Measurements from ENCODE around the gene AKR1E2.

DNA sequence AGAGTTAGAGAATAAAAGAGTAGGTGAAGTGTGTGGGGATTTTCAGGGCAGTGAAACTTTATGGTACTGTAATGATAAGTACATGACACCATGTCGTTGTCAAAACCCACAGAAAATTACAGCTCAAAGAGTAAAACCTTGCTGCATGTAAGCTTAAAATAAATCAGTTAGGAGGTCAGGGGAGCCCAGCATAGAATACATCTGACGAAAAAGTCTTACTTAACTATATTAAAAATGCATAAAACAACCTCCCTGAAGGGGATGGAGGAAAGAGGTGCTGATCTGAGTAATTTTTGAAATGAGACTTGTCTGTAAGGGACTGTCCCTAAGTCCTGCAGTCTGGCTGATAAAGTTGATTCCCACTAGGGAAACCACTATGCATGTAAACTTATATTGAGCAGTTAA lies 49.8 kb upstream of the AKR1E2 start:
- TF ChIP-seq, protein P1, sequence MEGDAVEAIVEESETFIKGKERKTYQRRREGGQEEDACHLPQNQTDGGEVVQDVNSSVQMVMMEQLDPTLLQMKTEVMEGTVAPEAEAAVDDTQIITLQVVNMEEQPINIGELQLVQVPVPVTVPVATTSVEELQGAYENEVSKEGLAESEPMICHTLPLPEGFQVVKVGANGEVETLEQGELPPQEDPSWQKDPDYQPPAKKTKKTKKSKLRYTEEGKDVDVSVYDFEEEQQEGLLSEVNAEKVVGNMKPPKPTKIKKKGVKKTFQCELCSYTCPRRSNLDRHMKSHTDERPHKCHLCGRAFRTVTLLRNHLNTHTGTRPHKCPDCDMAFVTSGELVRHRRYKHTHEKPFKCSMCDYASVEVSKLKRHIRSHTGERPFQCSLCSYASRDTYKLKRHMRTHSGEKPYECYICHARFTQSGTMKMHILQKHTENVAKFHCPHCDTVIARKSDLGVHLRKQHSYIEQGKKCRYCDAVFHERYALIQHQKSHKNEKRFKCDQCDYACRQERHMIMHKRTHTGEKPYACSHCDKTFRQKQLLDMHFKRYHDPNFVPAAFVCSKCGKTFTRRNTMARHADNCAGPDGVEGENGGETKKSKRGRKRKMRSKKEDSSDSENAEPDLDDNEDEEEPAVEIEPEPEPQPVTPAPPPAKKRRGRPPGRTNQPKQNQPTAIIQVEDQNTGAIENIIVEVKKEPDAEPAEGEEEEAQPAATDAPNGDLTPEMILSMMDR (IDR thresholded peaks at IDR 0.05), result no peak
- no peak for TF ChIP-seq POLR2A (IDR thresholded peaks at IDR 0.05)

All from upper lobe of left lung (tissue), 4 donors.